Subcutaneous adipose tissue (tissue), 4 donors: ENCODE measurements around the gene KRTAP10-2. TPM values are rescaled to one million over a fixed set of nuclear protein-coding genes. Genes with fewer than 3 reads are reported as not detected.

Source experiments
- total RNA-seq, 4 donors: library from RNA; depleted of rRNA; stranded (reverse); fragments of >200 nt; gene quantifications; one replicate each; pipeline ENCODE4 v1.1.0, GENCODE V29; 2016
- TF ChIP-seq, protein P1 (sequence below): fragments of 450-650 bp; IDR thresholded peaks from one replicate; pipeline ENCODE4 v1.5.1; 2016; ENCODE audit warnings: low read depth, mild to moderate bottlenecking, control low read depth, antibody characterized with exemption, moderate library complexity

Gene KRTAP10-2
- total RNA-seq, 4 donors from 2014 or later = not detected

DNA sequence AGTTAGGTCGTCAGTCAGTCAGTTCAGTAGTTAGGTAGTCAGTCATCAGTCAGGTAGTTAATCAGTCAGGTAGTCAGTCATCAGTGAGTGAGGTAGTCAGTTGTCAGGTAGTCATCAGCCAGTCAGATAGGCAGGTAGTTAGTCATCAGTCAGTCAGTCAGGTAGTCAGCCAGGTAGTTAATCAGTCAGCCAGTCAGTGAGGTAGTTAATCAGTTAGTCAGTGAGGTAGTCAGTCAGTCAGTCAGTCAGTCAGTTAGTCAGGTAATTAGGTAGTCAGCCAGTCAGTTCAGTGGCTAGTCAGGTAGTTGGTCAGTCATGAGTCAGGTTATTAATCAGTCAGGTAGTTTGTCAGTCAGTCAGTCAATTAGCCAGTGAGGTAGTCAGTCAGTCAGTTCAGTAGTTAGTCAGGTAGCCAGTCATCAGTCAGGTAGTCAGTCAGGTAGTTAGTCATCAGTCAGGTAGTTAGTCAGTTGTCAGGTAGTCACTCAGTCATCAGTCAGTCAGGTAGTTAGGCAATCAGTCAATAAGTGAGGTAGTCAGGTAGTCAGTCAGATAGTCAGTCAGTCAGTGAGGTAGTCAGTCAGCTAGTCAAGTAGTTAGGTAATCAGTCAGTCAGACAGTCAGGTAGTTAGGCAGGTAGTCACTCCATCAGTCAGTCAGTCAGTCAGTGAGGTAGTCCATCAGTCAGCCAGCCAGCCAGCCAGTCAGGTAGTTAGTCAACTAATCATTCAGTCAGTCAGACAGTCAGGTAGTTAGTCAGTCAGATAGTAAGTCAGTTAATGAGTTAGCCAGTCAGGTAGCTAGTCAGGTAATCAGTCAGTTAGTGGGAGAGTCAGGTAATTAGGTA lies 27.5 kb downstream of the KRTAP10-2 start:
- TF ChIP-seq, protein P1, sequence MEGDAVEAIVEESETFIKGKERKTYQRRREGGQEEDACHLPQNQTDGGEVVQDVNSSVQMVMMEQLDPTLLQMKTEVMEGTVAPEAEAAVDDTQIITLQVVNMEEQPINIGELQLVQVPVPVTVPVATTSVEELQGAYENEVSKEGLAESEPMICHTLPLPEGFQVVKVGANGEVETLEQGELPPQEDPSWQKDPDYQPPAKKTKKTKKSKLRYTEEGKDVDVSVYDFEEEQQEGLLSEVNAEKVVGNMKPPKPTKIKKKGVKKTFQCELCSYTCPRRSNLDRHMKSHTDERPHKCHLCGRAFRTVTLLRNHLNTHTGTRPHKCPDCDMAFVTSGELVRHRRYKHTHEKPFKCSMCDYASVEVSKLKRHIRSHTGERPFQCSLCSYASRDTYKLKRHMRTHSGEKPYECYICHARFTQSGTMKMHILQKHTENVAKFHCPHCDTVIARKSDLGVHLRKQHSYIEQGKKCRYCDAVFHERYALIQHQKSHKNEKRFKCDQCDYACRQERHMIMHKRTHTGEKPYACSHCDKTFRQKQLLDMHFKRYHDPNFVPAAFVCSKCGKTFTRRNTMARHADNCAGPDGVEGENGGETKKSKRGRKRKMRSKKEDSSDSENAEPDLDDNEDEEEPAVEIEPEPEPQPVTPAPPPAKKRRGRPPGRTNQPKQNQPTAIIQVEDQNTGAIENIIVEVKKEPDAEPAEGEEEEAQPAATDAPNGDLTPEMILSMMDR = no peak

DNA sequence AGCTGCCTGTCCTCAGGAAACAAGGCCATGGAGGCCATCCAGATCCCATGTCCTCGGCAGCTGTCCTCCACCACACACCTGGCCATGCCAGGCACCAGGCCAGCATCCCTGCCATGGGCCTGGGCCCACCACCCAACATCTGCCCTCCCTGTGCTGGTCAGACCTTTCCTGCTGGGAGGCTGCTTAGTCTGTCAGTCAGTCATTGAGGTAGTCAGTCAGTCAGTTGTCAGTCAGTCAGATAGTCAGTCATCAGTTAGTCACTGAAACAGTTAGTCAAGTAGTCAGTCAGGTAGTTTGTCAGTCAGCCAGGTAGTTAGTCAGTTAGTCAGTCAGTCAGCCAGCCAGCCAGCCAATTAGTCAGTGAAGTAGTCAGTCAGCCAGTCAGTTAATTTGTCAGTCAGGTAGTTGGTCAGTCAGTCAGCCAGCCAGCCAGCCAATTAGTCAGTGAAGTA lies 28.5 kb downstream of the KRTAP10-2 start:
- TF ChIP-seq, protein P1 = no peak

GRCh38 chr21:44521928-44522752 lies 29.2 kb downstream of the KRTAP10-2 start:
- TF ChIP-seq, protein P1 = no peak

DNA sequence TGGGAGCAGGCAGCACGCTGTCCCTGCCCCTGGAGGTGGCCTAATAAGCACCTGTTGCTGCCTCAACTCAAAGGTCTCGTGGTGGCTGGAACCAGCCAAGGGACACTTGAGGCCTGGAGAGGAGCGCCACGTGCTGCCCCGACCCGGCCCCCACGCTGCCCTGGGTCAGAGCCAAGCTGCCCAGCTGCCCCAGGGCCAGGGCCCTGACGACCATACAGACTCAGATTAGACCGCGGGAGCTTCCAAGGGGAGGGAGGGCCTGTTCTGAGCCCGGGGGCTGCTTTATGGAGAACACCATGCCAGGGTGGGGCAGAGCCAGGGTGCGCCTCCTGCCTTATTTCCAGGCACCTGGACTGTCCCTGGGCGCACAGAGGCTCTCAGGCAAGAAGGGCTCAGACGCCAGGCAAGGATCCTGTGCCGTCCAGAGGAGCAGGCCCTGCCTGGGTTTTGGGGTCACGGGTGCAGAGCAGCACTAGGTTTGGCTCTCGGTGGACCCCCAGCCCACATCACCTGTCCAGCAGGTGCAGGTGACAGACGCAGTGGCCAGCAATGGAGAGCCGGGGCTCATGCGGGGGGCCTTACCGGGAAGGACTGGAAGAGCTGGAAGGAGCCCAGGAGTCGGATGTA lies 29.9 kb downstream of the KRTAP10-2 start:
- TF ChIP-seq, protein P1 = no peak

DNA sequence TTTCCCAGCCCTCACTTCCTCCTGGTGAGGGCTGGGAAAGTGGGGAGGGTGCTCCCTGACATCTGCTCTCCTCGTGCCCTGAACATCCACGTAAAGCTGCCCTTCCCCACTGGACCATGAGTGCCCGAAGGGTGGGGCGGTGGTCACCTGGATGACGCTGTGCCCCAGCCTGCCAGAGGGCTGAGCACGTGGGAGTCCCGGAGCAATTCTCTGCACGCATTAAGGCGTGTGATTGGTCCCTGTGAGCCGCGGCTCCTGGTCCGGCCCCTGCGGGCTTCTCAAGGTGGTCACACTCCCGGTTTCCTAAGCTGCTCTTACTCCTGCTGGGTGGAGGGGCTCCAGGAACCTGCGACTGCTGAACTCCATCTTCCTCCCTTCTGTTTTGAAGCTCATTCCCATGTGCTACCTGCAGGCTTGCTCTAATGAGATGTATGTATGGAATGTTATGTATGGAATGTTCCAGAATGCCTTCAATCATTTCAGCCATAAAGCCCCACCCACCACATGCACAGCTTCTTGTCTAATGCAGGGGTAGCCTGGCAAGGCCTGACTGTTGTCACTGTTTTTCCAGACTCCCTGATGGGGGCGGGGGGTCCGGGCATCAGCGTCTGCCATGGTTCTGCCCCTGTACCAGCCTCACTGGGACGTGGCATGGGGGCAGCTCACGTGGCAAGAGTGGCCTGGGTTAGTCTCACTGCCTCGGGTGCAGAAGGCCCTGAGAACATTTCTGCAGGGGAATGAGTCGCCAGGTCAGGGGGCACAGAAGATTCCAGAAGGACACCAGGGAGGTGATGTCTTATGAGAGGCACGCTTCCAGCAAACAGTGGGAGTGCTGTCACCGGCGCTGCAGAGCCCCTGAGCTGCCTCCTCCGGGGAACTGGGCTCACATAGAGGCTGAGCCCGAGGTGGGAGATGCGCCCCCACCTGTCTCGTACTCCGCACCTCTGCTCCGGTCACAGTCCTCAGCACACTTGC lies 30.7 kb downstream of the KRTAP10-2 start:
- TF ChIP-seq, protein P1 = no peak

GRCh38 chr21:44519346-44520325 lies 31.7 kb downstream of the KRTAP10-2 start:
- TF ChIP-seq, protein P1 = no peak
